IMR-90 (cell line): ENCODE results near the gene EPOP. TPM values are rescaled to one million over a fixed set of nuclear protein-coding genes. Genes with fewer than 3 reads are reported as not detected.

Experiments used
- ATAC-seq: fragments of 200-7000 bp; cut with Tn5 transposase; 2 replicates; pipeline ENCODE4 v1.9.1; 2020; ENCODE audit warnings: low read depth, mild to moderate bottlenecking, moderate library complexity
- BruUV-seq: library from RNA; stranded (reverse); fragments of 400-500 nt; replicated peaks from 2 replicates; lab custom pipeline; 2021; lab: Mats Ljungman, UMichigan
- CTCF ChIA-PET: fragments of 300-600 bp; formaldehyde crosslinking; extraction: SDS; loops from one replicate; lab custom pipeline; 2021; ENCODE audit warnings: antibody characterized with exemption; lab: Yijun Ruan, JAX
- POLR2A ChIA-PET: fragments of 300-600 bp; sonication (Branson Sonifier 250); formaldehyde crosslinking; loops from one replicate; lab custom pipeline; 2022; ENCODE audit warnings: antibody characterized with exemption; ENCODE audit not compliant: unreplicated experiment; lab: Charles Lee
- DNase-seq: peaks from one replicate; pipeline ENCODE4 v3.0.0; 2013
- H2AFZ ChIP-seq: replicated peaks from 2 replicates; pipeline ENCODE3; 2013; ENCODE audit warnings: low read length, mild to moderate bottlenecking; ENCODE audit not compliant: poor library complexity
- H2AK5ac ChIP-seq: 2 replicates; pipeline ENCODE4 v1.6.1; 2013; ENCODE audit warnings: low read depth, low read length, inconsistent platforms
- H2AK9ac ChIP-seq: replicated peaks from 2 replicates; pipeline ENCODE3; 2013; ENCODE audit warnings: mild to moderate bottlenecking, low read depth, low read length, moderate library complexity; ENCODE audit not compliant: poor library complexity
- H2BK120ac ChIP-seq: 2 replicates; pipeline ENCODE4 v1.6.1; 2013; ENCODE audit warnings: low read depth, low read length, inconsistent platforms
- H2BK15ac ChIP-seq: 3 replicates; pipeline ENCODE4 v1.6.1; 2013; ENCODE audit warnings: low read depth, low read length, inconsistent platforms
- H2BK20ac ChIP-seq: 2 replicates; pipeline ENCODE4 v1.6.1; 2013; ENCODE audit warnings: low read depth, mild to moderate bottlenecking, inconsistent platforms, low read length, moderate library complexity
- H2BK5ac ChIP-seq: 2 replicates; pipeline ENCODE4 v1.6.1; 2013; ENCODE audit warnings: mild to moderate bottlenecking, low read depth, low read length, inconsistent platforms; ENCODE audit not compliant: poor library complexity, severe bottlenecking
- H3K14ac ChIP-seq: replicated peaks from 2 replicates; pipeline ENCODE4 v1.6.1; 2013; ENCODE audit warnings: low read depth, low read length, inconsistent platforms
- H3K18ac ChIP-seq: 2 replicates; pipeline ENCODE4 v1.6.1; 2013; ENCODE audit warnings: low read depth, low read length, control low read depth
- H3K23ac ChIP-seq: 2 replicates; pipeline ENCODE4 v1.6.1; 2013; ENCODE audit warnings: low read depth, low read length, inconsistent platforms
- H3K27ac ChIP-seq: 2 replicates; pipeline ENCODE4 v1.5.1; 2013; ENCODE audit warnings: mild to moderate bottlenecking, control low read depth, low read length; ENCODE audit not compliant: insufficient read depth
- H3K27me3 ChIP-seq: 2 replicates; pipeline ENCODE4 v1.6.1; 2013; ENCODE audit warnings: low read length; ENCODE audit not compliant: control insufficient read depth, insufficient read depth
- H3K36me3 ChIP-seq: 2 replicates; pipeline ENCODE4 v1.6.1; 2013; ENCODE audit warnings: low read length, mixed read lengths; ENCODE audit not compliant: control insufficient read depth, insufficient read depth
- H3K4ac ChIP-seq: 2 replicates; pipeline ENCODE4 v1.6.1; 2013; ENCODE audit warnings: low read depth, low read length, inconsistent platforms
- H3K4me1 ChIP-seq: 2 replicates; pipeline ENCODE4 v1.6.1; 2013; ENCODE audit warnings: low read length, mixed read lengths; ENCODE audit not compliant: control insufficient read depth, insufficient read depth
- H3K4me2 ChIP-seq: 2 replicates; pipeline ENCODE4 v1.6.1; 2013; ENCODE audit warnings: low read depth, mild to moderate bottlenecking, control low read depth, low read length, moderate library complexity
- H3K4me3 ChIP-seq: 2 replicates; pipeline ENCODE4 v1.5.1; 2013; ENCODE audit warnings: low read depth, mild to moderate bottlenecking, control low read depth, low read length, moderate library complexity; ENCODE audit not compliant: insufficient read depth
- H3K56ac ChIP-seq: 2 replicates; pipeline ENCODE4 v1.6.1; 2013; ENCODE audit warnings: low read length, inconsistent platforms; ENCODE audit not compliant: insufficient read depth; ENCODE audit errors: extremely low read depth
- H3K79me1 ChIP-seq, 2 experiments: 2 replicates each; pipeline ENCODE4 v1.6.1; 2013; ENCODE audit warnings: low read length in 2 of 2, inconsistent platforms in 1 of 2, low read depth in 1 of 2
- H3K9ac ChIP-seq: 2 replicates; pipeline ENCODE4 v1.6.1; 2013; ENCODE audit warnings: low read depth, low read length, control low read depth
- H3K9me1 ChIP-seq: 2 replicates; pipeline ENCODE4 v1.6.1; 2013; ENCODE audit warnings: low read length, inconsistent platforms; ENCODE audit not compliant: insufficient read depth
- H3K9me3 ChIP-seq: 2 replicates; pipeline ENCODE4 v1.6.1; 2013; ENCODE audit warnings: low read length; ENCODE audit not compliant: control insufficient read depth, insufficient read depth
- H4K20me1 ChIP-seq: 2 replicates; pipeline ENCODE4 v1.6.1; 2013; ENCODE audit warnings: low read length, inconsistent platforms; ENCODE audit not compliant: insufficient read depth
- H4K5ac ChIP-seq: 2 replicates; pipeline ENCODE4 v1.6.1; 2013; ENCODE audit warnings: mild to moderate bottlenecking, low read depth, low read length, control low read depth
- H4K8ac ChIP-seq, 2 experiments: 2 replicates each; pipeline ENCODE4 v1.6.1; 2013; ENCODE audit warnings: low read depth in 2 of 2, low read length in 2 of 2, control low read depth in 1 of 2, inconsistent platforms in 1 of 2
- H4K91ac ChIP-seq: 2 replicates; pipeline ENCODE4 v1.6.1; 2013; ENCODE audit warnings: low read depth, low read length, inconsistent platforms; ENCODE audit not compliant: insufficient read depth
- BHLHE40 ChIP-seq: fragments of 150-350 bp; IDR thresholded peaks from 2 replicates; pipeline ENCODE4 v1.6.1; 2016; ENCODE audit warnings: mild to moderate bottlenecking, low read depth, low read length
- CEBPB ChIP-seq: IDR thresholded peaks from 2 replicates; pipeline ENCODE4 v1.6.1; 2012; ENCODE audit warnings: low read depth, low read length, improper control_type of control experiment
- CHD1 ChIP-seq: IDR thresholded peaks from 2 replicates; pipeline ENCODE4 v1.6.1; 2012; ENCODE audit warnings: low read depth, low read length, improper control_type of control experiment
- CTCF ChIP-seq: conservative IDR thresholded peaks from 2 replicates; pipeline ENCODE4 v1.5.1; 2012; ENCODE audit warnings: mild to moderate bottlenecking, low read depth, low read length, improper control_type of control experiment
- ELK1 ChIP-seq: fragments of 150-350 bp; IDR thresholded peaks from 2 replicates; pipeline ENCODE4 v1.6.1; 2016; ENCODE audit warnings: low read depth, mild to moderate bottlenecking, low read length, moderate library complexity, borderline replicate concordance
- FOS ChIP-seq: fragments of 150-350 bp; IDR thresholded peaks from 2 replicates; pipeline ENCODE4 v1.6.1; 2016; ENCODE audit warnings: low read depth, low read length
- MAFK ChIP-seq: IDR thresholded peaks from 2 replicates; pipeline ENCODE4 v1.6.1; 2012; ENCODE audit warnings: low read depth, low read length, improper control_type of control experiment
- MAZ ChIP-seq: IDR thresholded peaks from 2 replicates; pipeline ENCODE4 v1.6.1; 2012; ENCODE audit warnings: low read depth, mild to moderate bottlenecking, low read length, improper control_type of control experiment, moderate library complexity, borderline replicate concordance
- MXI1 ChIP-seq: IDR thresholded peaks from 2 replicates; pipeline ENCODE4 v1.6.1; 2012; ENCODE audit warnings: low read depth, mild to moderate bottlenecking, low read length, moderate library complexity, borderline replicate concordance
- NFE2L2 ChIP-seq: fragments of 150-350 bp; IDR thresholded peaks from 2 replicates; pipeline ENCODE4 v1.6.1; 2016; ENCODE audit warnings: low read depth, mild to moderate bottlenecking, low read length
- POLR2A ChIP-seq: IDR thresholded peaks from 2 replicates; pipeline ENCODE4 v1.6.1; 2012; ENCODE audit warnings: mild to moderate bottlenecking, low read depth, low read length
- RAD21 ChIP-seq: IDR thresholded peaks from 2 replicates; pipeline ENCODE4 v1.6.1; 2012; ENCODE audit warnings: low read length, improper control_type of control experiment
- RCOR1 ChIP-seq: IDR thresholded peaks from 2 replicates; pipeline ENCODE4 v1.6.1; 2012; ENCODE audit warnings: mild to moderate bottlenecking, low read length, improper control_type of control experiment; ENCODE audit not compliant: insufficient replicate concordance
- RFX5 ChIP-seq: IDR thresholded peaks from 2 replicates; pipeline ENCODE4 v1.8.0; 2012; ENCODE audit warnings: low read depth, mild to moderate bottlenecking, low read length, moderate library complexity
- SMC3 ChIP-seq: fragments of 150-350 bp; IDR thresholded peaks from 2 replicates; pipeline ENCODE4 v1.6.1; 2016; ENCODE audit warnings: low read depth, mild to moderate bottlenecking, antibody characterized with exemption, low read length, moderate library complexity
- USF2 ChIP-seq: fragments of 150-350 bp; IDR thresholded peaks from 2 replicates; pipeline ENCODE4 v1.6.1; 2017; ENCODE audit warnings: mild to moderate bottlenecking, antibody characterized with exemption, low read length, low read depth
- WGBS, 2 experiments: methylation state at CpG; one replicate each; pipeline versions ENCODE4 v1.1.5 to v1.1.7; 2013; ENCODE audit warnings: missing lambda C conversion rate in 2 of 2; ENCODE audit not compliant: insufficient read length in 1 of 2; ENCODE audit errors: extremely low coverage in 2 of 2; 5-methylcytosine and 5-hydroxymethylcytosine counted together
- dilution Hi-C: fragments of 300-500 bp; cut with HindIII; formaldehyde crosslinking; loops from one replicate; pipeline ENCODE4 v1.14.3; 2018; ENCODE audit warnings: low sequenced_read_pairs; ENCODE audit not compliant: unreplicated experiment
- in situ Hi-C: fragments of 300-500 bp; cut with MboI; formaldehyde crosslinking; loops from 3 replicates; pipeline ENCODE4 v1.14.3; 2019; ENCODE audit warnings: low sequenced_read_pairs, inconsistent platforms, mixed read lengths
- intact Hi-C: fragments of 100-400 bp; cut with micrococcal nuclease; formaldehyde crosslinking; loops from 2 replicates; pipeline ENCODE4 v1.10.0; 2022
- polyA plus RNA-seq, 3 experiments: library from polyadenylated mRNA; depleted of rRNA; stranded (reverse); fragments of >200 nt; gene quantifications; 2 replicates each; pipeline ENCODE4 v1.2.3, GENCODE V29; 2012; ENCODE audit warnings: low replicate concordance in 1 of 3
- total RNA-seq: library from RNA; depleted of rRNA; stranded (reverse); fragments of >200 nt; gene quantifications from 2 replicates; pipeline ENCODE4 v1.2.3, GENCODE V29; 2012

EPOP gene
- total and polyA plus RNA-seq, 2 of the 4 experiments (the other 2 are of a cell fraction) = 0.36 to 0.82 TPM

- H3K23ac ChIP-seq = no peak overlapping the region
- 93% methylated on average over 5 of the region's 18 CpGs; no CpG with 5 or more reads in 1 of the 2 experiments for WGBS, 2 experiments
- H4K5ac ChIP-seq = no peak overlapping the region
- no peaks in the 10 kb centered on the region for H3K9me1 ChIP-seq
- H2BK20ac ChIP-seq = no peak overlapping the region
- no peak overlapping the region for H4K91ac ChIP-seq
- DNase-seq (no peak), ATAC-seq (no peak)
- dilution Hi-C loops = no loop called here
- no peak overlapping the region for H2BK120ac ChIP-seq
- no peak overlapping the region for H3K27ac ChIP-seq
- no peak overlapping the region for H3K4ac ChIP-seq
- H4K8ac ChIP-seq = no peak overlapping the region
- H4K20me1 ChIP-seq = no peaks in the 10 kb centered on the region
- H2AK9ac ChIP-seq = no peak overlapping the region
- TF ChIP-seq MAZ (no peak), FOS (no peak), CTCF (no peak), BHLHE40 (no peak), CEBPB (no peak), CHD1 (no peak), RAD21 (no peak), ELK1 (no peak), USF2 (no peak), MXI1 (no peak), SMC3 (no peak), POLR2A (no peak), MAFK (no peak), RCOR1 (no peak), NFE2L2 (no peak), RFX5 (no peak)
- no peak overlapping the region for H3K4me3 ChIP-seq
- in situ Hi-C loops = no loop called here
- no peak overlapping the region for H3K18ac ChIP-seq
- H2BK5ac ChIP-seq = no peak overlapping the region
- ChIA-PET CTCF (no interaction called here), POLR2A (no interaction called here)
- TSS peak; percentile 55 for BruUV-seq
- no peaks in the 10 kb centered on the region for H3K27me3 ChIP-seq
- no peak overlapping the region for H2BK15ac ChIP-seq
- no peaks in the 10 kb centered on the region for H3K4me1 ChIP-seq
- H3K9ac ChIP-seq = no peak overlapping the region
- H3K36me3 ChIP-seq = peaks cover 75% of the 10 kb centered on the region
- H3K9me3 ChIP-seq = no peaks in the 10 kb centered on the region
- intact Hi-C loops = no loop called here
- no peaks in the 10 kb centered on the region for H3K79me1 ChIP-seq
- no peak overlapping the region for H3K56ac ChIP-seq
- H2AFZ ChIP-seq = no peak overlapping the region
- H3K14ac ChIP-seq = no peak overlapping the region
- no peak overlapping the region for H3K4me2 ChIP-seq
- no peak overlapping the region for H2AK5ac ChIP-seq
Observed at GRCh38 chr17:38716368-38717005, 41.7 kb upstream of the EPOP start.
